Trophoblast cell (in vitro differentiated cells and primary cell): ENCODE results near the gene BANK1.

Source experiments
- DNase-seq, 2 donors: peaks; one replicate each; pipeline ENCODE4 v3.0.0-alpha.2; 2016
- H2AFZ ChIP-seq: 2 replicates; pipeline ENCODE4 v1.6.1; 2013; ENCODE audit warnings: low read length, moderate library complexity, mild to moderate bottlenecking; ENCODE audit not compliant: insufficient read depth, poor library complexity
- H2AK5ac ChIP-seq: 2 replicates; pipeline ENCODE4 v1.6.1; 2013; ENCODE audit warnings: mild to moderate bottlenecking, low read length
- H2BK120ac ChIP-seq: 2 replicates; pipeline ENCODE4 v1.6.1; 2013; ENCODE audit warnings: low read length, mild to moderate bottlenecking, moderate library complexity; ENCODE audit not compliant: insufficient read depth, poor library complexity
- H2BK12ac ChIP-seq: 2 replicates; pipeline ENCODE4 v1.6.1; 2013; ENCODE audit warnings: mild to moderate bottlenecking, low read length, moderate library complexity
- H2BK5ac ChIP-seq: 2 replicates; pipeline ENCODE4 v1.6.1; 2013; ENCODE audit warnings: low read length, low read depth, moderate library complexity, mild to moderate bottlenecking; ENCODE audit not compliant: poor library complexity
- H3K14ac ChIP-seq: 2 replicates; pipeline ENCODE4 v1.6.1; 2013; ENCODE audit warnings: mild to moderate bottlenecking, low read length
- H3K18ac ChIP-seq: 2 replicates; pipeline ENCODE4 v1.6.1; 2013; ENCODE audit warnings: mild to moderate bottlenecking, low read length
- H3K23ac ChIP-seq: 2 replicates; pipeline ENCODE4 v1.6.1; 2013; ENCODE audit warnings: low read length
- H3K27ac ChIP-seq: 2 replicates; pipeline ENCODE4 v1.5.1; 2013; ENCODE audit warnings: low read depth, mild to moderate bottlenecking, inconsistent platforms, low read length, moderate library complexity
- H3K27me3 ChIP-seq: 2 replicates; pipeline ENCODE4 v1.6.1; 2013; ENCODE audit warnings: inconsistent platforms, mild to moderate bottlenecking, low read length, moderate library complexity; ENCODE audit not compliant: insufficient read depth
- H3K36me3 ChIP-seq, 2 experiments: 1 replicate in 1 of 2; 2 replicates in 1 of 2; pipeline ENCODE4 v1.6.1; 2013; ENCODE audit warnings: low read length in 2 of 2, mild to moderate bottlenecking in 2 of 2, moderate library complexity in 1 of 2; ENCODE audit not compliant: insufficient read depth in 2 of 2, control insufficient read depth in 1 of 2
- H3K4ac ChIP-seq: 2 replicates; pipeline ENCODE4 v1.6.1; 2013; ENCODE audit warnings: low read depth, mild to moderate bottlenecking, low read length, moderate library complexity
- H3K4me1 ChIP-seq, 2 experiments: 1 replicate in 1 of 2; 2 replicates in 1 of 2; pipeline ENCODE4 v1.6.1; 2013; ENCODE audit warnings: low read length in 2 of 2, mild to moderate bottlenecking in 2 of 2, moderate library complexity in 1 of 2; ENCODE audit not compliant: insufficient read depth in 2 of 2, control insufficient read depth in 1 of 2
- H3K4me2 ChIP-seq: 2 replicates; pipeline ENCODE4 v1.6.1; 2013; ENCODE audit warnings: inconsistent platforms, mild to moderate bottlenecking, low read length, moderate library complexity
- H3K4me3 ChIP-seq: 2 replicates; pipeline ENCODE4 v1.5.1; 2013; ENCODE audit warnings: mild to moderate bottlenecking, low read depth, low read length, inconsistent platforms
- H3K79me1 ChIP-seq: one replicate; pipeline ENCODE4 v1.6.1; 2013; ENCODE audit warnings: low read length
- H3K79me2 ChIP-seq: 2 replicates; pipeline ENCODE4 v1.6.1; 2013; ENCODE audit warnings: low read length, mild to moderate bottlenecking; ENCODE audit not compliant: control insufficient read depth, insufficient read depth, poor library complexity
- H3K9ac ChIP-seq: 2 replicates; pipeline ENCODE4 v1.6.1; 2013; ENCODE audit warnings: mild to moderate bottlenecking, low read length
- H3K9me3 ChIP-seq: 2 replicates; pipeline ENCODE4 v1.6.1; 2013; ENCODE audit warnings: low read depth, mild to moderate bottlenecking, control low read depth, inconsistent platforms, low read length; ENCODE audit not compliant: insufficient read depth
- H4K12ac ChIP-seq: 2 replicates; pipeline ENCODE4 v1.6.1; 2013; ENCODE audit warnings: low read depth, mild to moderate bottlenecking, low read length, moderate library complexity
- H4K8ac ChIP-seq: 2 replicates; pipeline ENCODE4 v1.6.1; 2013; ENCODE audit warnings: low read depth, mild to moderate bottlenecking, low read length, moderate library complexity
- H4K91ac ChIP-seq: one replicate; pipeline ENCODE4 v1.6.1; 2013; ENCODE audit warnings: low read depth, mild to moderate bottlenecking, low read length, moderate library complexity
- WGBS: extraction: QIAGEN DNeasy Blood & Tissue Kit; methylation state at CpG from one replicate; pipeline ENCODE4 v1.1.7; 2013; ENCODE audit warnings: missing lambda C conversion rate; ENCODE audit not compliant: insufficient read length, insufficient coverage; ENCODE audit errors: extremely low coverage; 5-methylcytosine and 5-hydroxymethylcytosine counted together

Gene BANK1

GRCh38 chr4:101785486-101785885 is 5.0 kb upstream of the BANK1 start:
- H3K4ac ChIP-seq: no peak overlapping the region
- H3K9ac ChIP-seq: no peak overlapping the region
- no peak overlapping the region for H4K91ac ChIP-seq
- no peak overlapping the region for H4K8ac ChIP-seq
- no peak overlapping the region for H2AK5ac ChIP-seq
- no peak overlapping the region for H3K4me3 ChIP-seq
- no peaks in the 10 kb centered on the region for H3K27me3 ChIP-seq
- no peak overlapping the region for H2AFZ ChIP-seq
- H2BK120ac ChIP-seq: no peak overlapping the region
- DNase-seq: no peak
- WGBS: no CpG with 5 or more reads among the region's 1 CpG
- no peak overlapping the region for H2BK12ac ChIP-seq
- H3K4me1 ChIP-seq: peaks cover 0 to 2% of the 10 kb centered on the region in 2 experiments
- no peak overlapping the region for H3K23ac ChIP-seq
- no peak overlapping the region for H3K4me2 ChIP-seq
- no peaks in the 10 kb centered on the region for H3K79me2 ChIP-seq
- no peaks in the 10 kb centered on the region for H3K36me3 ChIP-seq
- no peak overlapping the region for H2BK5ac ChIP-seq
- no peak overlapping the region for H3K27ac ChIP-seq
- H3K18ac ChIP-seq: no peak overlapping the region
- no peak overlapping the region for H3K14ac ChIP-seq
- no peak overlapping the region for H4K12ac ChIP-seq
- H3K79me1 ChIP-seq: peaks cover under 1% of the 10 kb centered on the region
- H3K9me3 ChIP-seq: no peaks in the 10 kb centered on the region

GRCh38 chr4:101787701-101788316 is 2.7 kb upstream of the BANK1 start:
- no peak overlapping the region for H2BK12ac ChIP-seq
- no peak overlapping the region for H3K14ac ChIP-seq
- H2BK5ac ChIP-seq: no peak overlapping the region
- no peak overlapping the region for H3K23ac ChIP-seq
- H2AK5ac ChIP-seq: no peak overlapping the region
- H3K9ac ChIP-seq: no peak overlapping the region
- WGBS: no CpG with 5 or more reads among the region's 4 CpGs
- no peak overlapping the region for H4K91ac ChIP-seq
- H3K4ac ChIP-seq: no peak overlapping the region
- H3K18ac ChIP-seq: no peak overlapping the region
- DNase-seq: peak; percentile 76 to 89
- peaks cover 6% of the 10 kb centered on the region for H3K79me1 ChIP-seq
- no peak overlapping the region for H2BK120ac ChIP-seq
- no peaks in the 10 kb centered on the region for H3K9me3 ChIP-seq
- H2AFZ ChIP-seq: no peak overlapping the region
- no peaks in the 10 kb centered on the region for H3K79me2 ChIP-seq
- H3K4me2 ChIP-seq: no peak overlapping the region
- H3K36me3 ChIP-seq: no peaks in the 10 kb centered on the region
- H4K12ac ChIP-seq: no peak overlapping the region
- H3K4me1 ChIP-seq: peaks cover 2 to 3% of the 10 kb centered on the region in 2 experiments
- H3K27ac ChIP-seq: peak overlapping the region; percentile 57
- no peak overlapping the region for H4K8ac ChIP-seq
- H3K27me3 ChIP-seq: no peaks in the 10 kb centered on the region
- no peak overlapping the region for H3K4me3 ChIP-seq

GRCh38 chr4:101791182-101791558 is 640 bp downstream of the BANK1 start:
- H2BK12ac ChIP-seq: peak overlapping the region; percentile 68
- H3K9me3 ChIP-seq: no peaks in the 10 kb centered on the region
- H3K14ac ChIP-seq: no peak overlapping the region
- H2BK120ac ChIP-seq: no peak overlapping the region
- peaks cover 6% of the 10 kb centered on the region for H3K79me1 ChIP-seq
- H3K27ac ChIP-seq: no peak overlapping the region
- peak overlapping the region; percentile 64 for H4K8ac ChIP-seq
- H3K4me3 ChIP-seq: peak overlapping the region; percentile 67
- peak overlapping the region; percentile 71 for H2AFZ ChIP-seq
- H3K23ac ChIP-seq: no peak overlapping the region
- WGBS: no CpG with 5 or more reads among the region's 12 CpGs
- H3K79me2 ChIP-seq: no peaks in the 10 kb centered on the region
- peak overlapping the region; percentile 80 for H4K91ac ChIP-seq
- no peaks in the 10 kb centered on the region for H3K27me3 ChIP-seq
- peak overlapping the region; percentile 60 for H3K4me2 ChIP-seq
- H2AK5ac ChIP-seq: no peak overlapping the region
- peak overlapping the region; percentile 23 for H4K12ac ChIP-seq
- no peak overlapping the region for H3K18ac ChIP-seq
- peak in 1 of 2 donors; percentile 6 for DNase-seq
- no peaks in the 10 kb centered on the region for H3K36me3 ChIP-seq
- H3K9ac ChIP-seq: peak overlapping the region; percentile 6
- H2BK5ac ChIP-seq: no peak overlapping the region
- no peak overlapping the region for H3K4ac ChIP-seq
- peaks cover 2 to 3% of the 10 kb centered on the region in 2 experiments for H3K4me1 ChIP-seq

- Histone ChIP-seq H3K79me2 (no peaks in the 10 kb centered on the region), H2BK120ac (no peak overlapping the region), H2BK5ac (no peak overlapping the region), H3K27me3 (no peaks in the 10 kb centered on the region), H3K14ac (no peak overlapping the region), H4K12ac (no peak overlapping the region), H2BK12ac (no peak overlapping the region), H3K4ac (no peak overlapping the region), H3K79me1 (peaks cover 6% of the 10 kb centered on the region), H3K4me2 (no peak overlapping the region), H3K4me3 (no peak overlapping the region), H3K9me3 (no peaks in the 10 kb centered on the region), H3K18ac (no peak overlapping the region), H3K23ac (no peak overlapping the region), H4K8ac (no peak overlapping the region), H4K91ac (no peak overlapping the region), H2AFZ (no peak overlapping the region), H3K27ac (no peak overlapping the region), H3K36me3 (no peaks in the 10 kb centered on the region), H3K9ac (no peak overlapping the region), H3K4me1 (peaks cover 2 to 3% of the 10 kb centered on the region in 2 experiments), H2AK5ac (no peak overlapping the region)
- WGBS: no CpG with 5 or more reads among the region's 4 CpGs
- no peak for DNase-seq
Measured at GRCh38 chr4:101792056-101792590, 1.6 kb downstream of the BANK1 start.
